ENCODE measurements around the gene DDX4.

DDX4 gene

DNA sequence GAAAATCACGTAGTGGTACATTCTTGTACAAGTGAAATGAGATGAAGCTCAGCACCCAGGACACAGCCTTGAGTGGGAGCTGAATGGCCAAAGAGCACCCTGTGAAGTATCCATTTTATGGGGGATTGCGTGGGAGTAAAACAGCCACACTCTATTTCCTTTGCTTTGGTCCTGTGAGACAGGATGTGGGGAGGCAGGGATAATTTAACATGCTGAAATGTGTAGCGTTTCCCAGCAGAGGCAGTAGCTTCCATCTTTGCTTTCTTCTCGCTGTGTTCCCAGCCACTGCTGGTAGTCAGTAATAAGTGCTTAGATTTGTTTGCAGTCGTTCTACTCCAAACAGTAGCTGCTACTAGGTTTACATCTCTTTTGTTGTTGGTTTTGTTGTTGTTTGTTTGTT, 117.6 kb downstream of the DDX4 start:
- no peak for TF ChIP-seq TAF1 (IDR thresholded peaks at IDR 0.05; ENCODE audit: borderline replicate concordance, insufficient read depth, low read length)
- TF ChIP-seq, protein P1, sequence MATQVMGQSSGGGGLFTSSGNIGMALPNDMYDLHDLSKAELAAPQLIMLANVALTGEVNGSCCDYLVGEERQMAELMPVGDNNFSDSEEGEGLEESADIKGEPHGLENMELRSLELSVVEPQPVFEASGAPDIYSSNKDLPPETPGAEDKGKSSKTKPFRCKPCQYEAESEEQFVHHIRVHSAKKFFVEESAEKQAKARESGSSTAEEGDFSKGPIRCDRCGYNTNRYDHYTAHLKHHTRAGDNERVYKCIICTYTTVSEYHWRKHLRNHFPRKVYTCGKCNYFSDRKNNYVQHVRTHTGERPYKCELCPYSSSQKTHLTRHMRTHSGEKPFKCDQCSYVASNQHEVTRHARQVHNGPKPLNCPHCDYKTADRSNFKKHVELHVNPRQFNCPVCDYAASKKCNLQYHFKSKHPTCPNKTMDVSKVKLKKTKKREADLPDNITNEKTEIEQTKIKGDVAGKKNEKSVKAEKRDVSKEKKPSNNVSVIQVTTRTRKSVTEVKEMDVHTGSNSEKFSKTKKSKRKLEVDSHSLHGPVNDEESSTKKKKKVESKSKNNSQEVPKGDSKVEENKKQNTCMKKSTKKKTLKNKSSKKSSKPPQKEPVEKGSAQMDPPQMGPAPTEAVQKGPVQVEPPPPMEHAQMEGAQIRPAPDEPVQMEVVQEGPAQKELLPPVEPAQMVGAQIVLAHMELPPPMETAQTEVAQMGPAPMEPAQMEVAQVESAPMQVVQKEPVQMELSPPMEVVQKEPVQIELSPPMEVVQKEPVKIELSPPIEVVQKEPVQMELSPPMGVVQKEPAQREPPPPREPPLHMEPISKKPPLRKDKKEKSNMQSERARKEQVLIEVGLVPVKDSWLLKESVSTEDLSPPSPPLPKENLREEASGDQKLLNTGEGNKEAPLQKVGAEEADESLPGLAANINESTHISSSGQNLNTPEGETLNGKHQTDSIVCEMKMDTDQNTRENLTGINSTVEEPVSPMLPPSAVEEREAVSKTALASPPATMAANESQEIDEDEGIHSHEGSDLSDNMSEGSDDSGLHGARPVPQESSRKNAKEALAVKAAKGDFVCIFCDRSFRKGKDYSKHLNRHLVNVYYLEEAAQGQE (IDR thresholded peaks at IDR 0.05; ENCODE audit: insufficient read depth in 1 of 2, low read depth in 2 of 2, low read length in 2 of 2): 0 out of 4 replicates have a peak, but pooled peaks of 1 of the 2 experiments have one; percentile 21

DNA sequence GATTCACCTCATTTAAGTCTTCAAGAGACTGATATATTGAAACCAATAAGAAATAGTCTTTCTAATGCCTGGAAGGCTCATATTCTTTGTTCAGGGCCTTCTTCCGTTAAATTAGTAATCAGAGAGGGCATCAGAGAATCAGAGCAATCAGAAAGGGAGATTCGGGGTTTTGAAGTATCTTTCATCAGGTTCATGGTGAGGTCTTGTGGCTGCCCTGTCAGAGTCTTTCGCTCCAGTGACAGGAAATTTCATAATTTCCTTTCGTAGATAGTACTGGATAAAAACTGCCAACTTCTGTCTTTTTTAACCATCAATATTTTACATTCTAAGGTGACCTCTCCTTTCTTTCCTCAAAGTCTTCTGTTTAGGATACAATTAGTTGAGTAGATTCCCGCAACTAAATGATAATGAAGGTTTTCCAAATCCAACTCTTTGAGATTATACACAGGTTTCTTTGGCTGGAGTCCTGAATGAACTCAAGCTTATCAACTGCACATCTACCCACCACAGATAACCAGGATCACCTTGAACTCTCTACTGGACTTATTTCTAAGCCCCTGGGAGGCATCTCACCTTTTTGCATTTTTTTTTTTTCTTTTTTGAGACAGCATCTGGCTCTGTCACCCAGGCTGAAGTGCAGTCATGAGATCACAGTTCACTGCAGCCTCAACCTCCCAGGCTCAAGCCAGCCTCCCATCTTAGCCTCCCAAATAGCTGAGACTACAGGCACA, 118.8 kb downstream of the DDX4 start:
- TF ChIP-seq FOXP2 (optimal IDR thresholded peaks at IDR 0.05; ENCODE audit: borderline replicate concordance, extremely low read depth, extremely low read length, insufficient read depth) (no peak), TAF1 (IDR thresholded peaks at IDR 0.05; ENCODE audit: borderline replicate concordance, insufficient read depth, low read length) (no peak), POLR2AphosphoS5 (IDR thresholded peaks at IDR 0.05; ENCODE audit: low read depth, low read length) (no peak), SIN3A (IDR thresholded peaks at IDR 0.05; ENCODE audit: borderline replicate concordance, insufficient read depth, low read length) (no peak)
- TF ChIP-seq, protein P1 (IDR thresholded peaks at IDR 0.05; ENCODE audit: insufficient read depth in 1 of 2, low read depth in 2 of 2, low read length in 2 of 2): no peak

DNA sequence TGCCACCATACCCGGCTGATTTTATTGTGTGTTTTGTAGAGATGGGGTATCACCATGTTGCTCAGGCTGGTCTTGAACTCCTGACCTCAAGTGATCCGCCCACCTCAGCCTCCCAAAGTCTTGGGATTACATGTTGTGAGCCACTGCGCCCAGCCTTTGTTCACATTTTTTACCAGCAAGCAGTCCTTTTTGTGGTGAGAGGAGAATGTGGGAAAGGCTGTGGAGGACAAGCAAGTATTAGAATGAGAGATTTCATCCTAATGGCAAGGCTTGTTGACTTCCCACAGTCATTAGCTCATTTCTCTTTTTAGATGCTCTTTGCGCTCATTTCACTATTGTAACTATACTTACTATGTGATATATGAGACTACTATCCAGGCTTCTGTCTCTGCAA, 119.4 kb downstream of the DDX4 start:
- TF ChIP-seq, protein P1 (IDR thresholded peaks at IDR 0.05; ENCODE audit: insufficient read depth in 1 of 2, low read depth in 2 of 2, low read length in 2 of 2): no peak
- no peak for TF ChIP-seq TAF1 (IDR thresholded peaks at IDR 0.05; ENCODE audit: borderline replicate concordance, insufficient read depth, low read length)
- no peak for TF ChIP-seq POLR2AphosphoS5 (IDR thresholded peaks at IDR 0.05; ENCODE audit: low read depth, low read length)
- no peak for TF ChIP-seq SIN3A (IDR thresholded peaks at IDR 0.05; ENCODE audit: borderline replicate concordance, insufficient read depth, low read length)
- TF ChIP-seq FOXP2 (optimal IDR thresholded peaks at IDR 0.05; ENCODE audit: borderline replicate concordance, extremely low read depth, extremely low read length, insufficient read depth): no peak

DNA sequence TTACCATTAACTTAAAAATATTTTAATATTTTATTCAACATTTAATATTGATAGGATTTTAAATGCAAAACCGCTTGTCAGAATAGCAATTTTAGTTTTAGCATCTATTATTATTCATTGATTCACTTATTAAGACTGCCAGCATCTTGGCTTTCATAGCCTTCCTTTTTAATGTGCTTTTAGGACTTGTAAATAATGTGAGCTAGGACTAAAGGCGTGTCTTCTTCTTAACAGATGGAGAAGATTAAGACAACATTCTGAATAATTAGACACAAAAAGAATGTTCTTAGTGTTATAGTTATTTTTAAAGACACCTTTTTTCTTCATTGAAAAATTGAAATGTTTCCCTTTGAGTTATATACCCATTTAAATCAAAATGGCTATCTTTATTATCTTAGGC, 120.2 kb downstream of the DDX4 start:
- TF ChIP-seq POLR2AphosphoS5 (IDR thresholded peaks at IDR 0.05; ENCODE audit: low read depth, low read length): no peak
- no peak for TF ChIP-seq FOXP2 (optimal IDR thresholded peaks at IDR 0.05; ENCODE audit: borderline replicate concordance, extremely low read depth, extremely low read length, insufficient read depth)
- TF ChIP-seq, protein P1 (IDR thresholded peaks at IDR 0.05; ENCODE audit: insufficient read depth in 1 of 2, low read depth in 2 of 2, low read length in 2 of 2): no peak
- no peak for TF ChIP-seq TAF1 (IDR thresholded peaks at IDR 0.05; ENCODE audit: borderline replicate concordance, insufficient read depth, low read length)
- TF ChIP-seq SIN3A (IDR thresholded peaks at IDR 0.05; ENCODE audit: borderline replicate concordance, insufficient read depth, low read length): no peak

DNA sequence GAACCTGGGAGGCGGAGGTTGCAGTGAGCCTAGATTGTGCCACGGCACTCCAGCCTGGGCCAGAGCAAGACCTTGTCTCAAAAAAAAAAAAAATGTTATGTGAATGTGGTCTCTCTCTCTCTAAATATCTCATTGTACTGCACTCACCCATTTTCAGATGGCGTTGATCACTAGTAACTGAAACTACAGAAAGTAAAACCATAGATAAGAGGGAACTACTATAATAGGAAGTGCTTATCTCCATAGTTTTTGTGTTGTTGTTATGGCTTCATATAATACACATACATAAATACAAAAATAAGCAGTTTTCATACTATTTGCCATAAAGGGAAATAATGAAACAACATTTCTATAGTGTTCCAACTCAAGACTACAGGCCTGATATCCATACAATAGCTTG, 122.4 kb downstream of the DDX4 start:
- no peak for TF ChIP-seq TAF1 (IDR thresholded peaks at IDR 0.05; ENCODE audit: borderline replicate concordance, insufficient read depth, low read length)

Data from PFSK-1 (cell line).